GM12874 (cell line): ENCODE measurements around the gene SIRPB2.

ENCODE experiments used
- TF ChIP-seq, protein P1 (sequence below): IDR thresholded peaks from 2 replicates; pipeline ENCODE4 v1.5.1; 2011; ENCODE audit warnings: low read depth, mild to moderate bottlenecking, control low read depth, low read length, moderate library complexity; ENCODE audit not compliant: insufficient read depth

SIRPB2 gene

DNA sequence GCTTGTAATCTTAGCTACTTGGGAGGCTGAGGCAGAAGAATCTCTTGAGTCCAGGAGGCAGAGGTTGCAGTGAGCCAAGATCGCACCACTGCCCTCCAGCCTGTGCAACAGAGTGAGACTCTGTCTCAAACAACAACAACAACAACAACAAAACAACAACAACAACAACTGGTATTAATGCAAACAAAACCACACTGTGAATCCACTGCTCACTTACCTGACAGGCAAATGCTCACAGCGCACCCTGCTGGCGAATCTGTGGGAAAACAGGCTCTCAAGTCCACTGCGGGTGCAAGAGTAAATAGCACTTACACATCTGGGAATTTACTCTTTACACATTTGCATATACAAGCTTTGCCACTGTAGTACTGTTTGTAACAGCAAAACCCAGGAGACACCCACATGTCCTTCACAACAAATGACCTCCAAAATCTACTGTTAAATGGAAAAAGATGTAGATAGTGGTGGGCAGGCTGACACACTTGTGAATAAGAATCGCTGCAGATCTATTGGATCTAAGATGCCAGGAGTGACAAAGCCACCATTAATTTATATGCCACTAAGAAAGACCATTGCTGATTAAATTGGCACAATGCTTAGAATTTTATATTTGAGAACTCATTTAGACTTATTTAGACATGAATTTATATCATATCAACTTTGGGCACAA is 53.9 kb downstream of the SIRPB2 start:
- TF ChIP-seq, protein P1, sequence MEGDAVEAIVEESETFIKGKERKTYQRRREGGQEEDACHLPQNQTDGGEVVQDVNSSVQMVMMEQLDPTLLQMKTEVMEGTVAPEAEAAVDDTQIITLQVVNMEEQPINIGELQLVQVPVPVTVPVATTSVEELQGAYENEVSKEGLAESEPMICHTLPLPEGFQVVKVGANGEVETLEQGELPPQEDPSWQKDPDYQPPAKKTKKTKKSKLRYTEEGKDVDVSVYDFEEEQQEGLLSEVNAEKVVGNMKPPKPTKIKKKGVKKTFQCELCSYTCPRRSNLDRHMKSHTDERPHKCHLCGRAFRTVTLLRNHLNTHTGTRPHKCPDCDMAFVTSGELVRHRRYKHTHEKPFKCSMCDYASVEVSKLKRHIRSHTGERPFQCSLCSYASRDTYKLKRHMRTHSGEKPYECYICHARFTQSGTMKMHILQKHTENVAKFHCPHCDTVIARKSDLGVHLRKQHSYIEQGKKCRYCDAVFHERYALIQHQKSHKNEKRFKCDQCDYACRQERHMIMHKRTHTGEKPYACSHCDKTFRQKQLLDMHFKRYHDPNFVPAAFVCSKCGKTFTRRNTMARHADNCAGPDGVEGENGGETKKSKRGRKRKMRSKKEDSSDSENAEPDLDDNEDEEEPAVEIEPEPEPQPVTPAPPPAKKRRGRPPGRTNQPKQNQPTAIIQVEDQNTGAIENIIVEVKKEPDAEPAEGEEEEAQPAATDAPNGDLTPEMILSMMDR = peak; percentile 86

DNA sequence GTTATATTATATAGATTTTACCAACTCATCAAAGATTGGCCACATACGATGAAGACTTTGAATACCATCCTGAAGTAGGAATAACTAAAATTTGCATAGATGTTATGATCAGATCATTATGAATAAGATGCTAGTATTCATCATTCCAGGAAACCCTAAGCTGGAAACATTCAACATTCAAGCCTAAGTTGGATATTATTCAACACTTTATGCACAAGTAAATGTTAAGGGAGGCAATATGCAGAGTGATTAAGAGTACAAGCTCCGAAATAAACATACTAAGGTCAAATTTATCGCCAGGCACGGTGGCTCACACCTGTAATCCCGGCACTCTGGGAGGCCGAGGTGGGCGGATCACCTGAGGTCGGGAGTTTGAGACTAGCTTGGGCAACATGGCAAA is 55.0 kb downstream of the SIRPB2 start:
- TF ChIP-seq, protein P1 = no peak

DNA sequence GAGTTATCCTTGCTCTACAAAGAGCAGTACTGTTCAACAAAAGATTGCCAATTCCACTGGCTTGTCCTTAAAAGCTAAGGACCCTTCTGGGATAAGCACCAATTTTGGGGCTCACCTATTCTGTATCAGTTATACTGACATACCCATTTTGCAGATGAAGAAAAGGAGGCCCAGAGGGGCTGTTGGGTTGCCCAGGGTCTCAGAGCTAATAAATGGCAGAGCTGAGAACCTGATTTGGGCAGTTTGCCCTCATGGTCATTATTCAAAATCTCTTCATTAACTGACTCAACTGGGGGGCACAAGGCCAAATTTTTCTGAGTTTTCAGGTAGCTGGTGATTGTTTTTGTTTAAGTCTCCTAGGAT is 55.9 kb downstream of the SIRPB2 start:
- TF ChIP-seq, protein P1 = no peak

DNA sequence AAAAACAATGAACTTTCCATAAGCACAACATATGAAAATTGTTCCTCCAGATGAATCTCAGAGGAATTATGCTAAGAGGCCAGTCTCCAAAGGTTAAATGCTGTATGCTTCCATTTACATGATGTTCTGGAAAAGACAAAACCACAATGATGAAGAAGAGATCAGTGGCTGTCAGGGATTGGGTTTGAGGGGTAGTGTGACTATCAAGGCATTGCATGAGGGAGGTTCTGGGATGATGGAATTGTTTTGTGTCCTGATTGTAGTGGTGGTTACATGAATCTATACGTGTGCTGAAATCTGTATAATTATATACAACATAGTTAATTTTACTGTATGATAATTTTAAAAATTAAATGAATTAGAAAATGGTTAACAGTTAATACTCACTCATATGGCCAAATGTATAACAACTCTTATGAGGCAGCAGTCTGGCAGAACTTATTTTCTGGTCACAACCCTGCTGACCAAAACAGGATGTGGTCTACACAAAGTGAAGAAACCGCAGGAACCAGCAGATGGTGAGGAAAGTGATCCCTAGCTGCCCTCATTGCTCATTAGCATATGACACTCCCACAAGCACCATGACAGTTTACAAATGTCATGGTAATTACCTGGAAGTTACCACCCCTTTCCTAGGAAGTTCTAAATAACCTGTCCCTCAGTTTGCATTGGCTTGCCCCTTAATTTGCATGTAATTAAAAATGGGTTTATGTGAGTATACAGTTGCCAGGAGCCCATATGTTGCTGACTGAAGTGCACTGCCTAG is 56.5 kb downstream of the SIRPB2 start:
- TF ChIP-seq, protein P1 = no peak

DNA sequence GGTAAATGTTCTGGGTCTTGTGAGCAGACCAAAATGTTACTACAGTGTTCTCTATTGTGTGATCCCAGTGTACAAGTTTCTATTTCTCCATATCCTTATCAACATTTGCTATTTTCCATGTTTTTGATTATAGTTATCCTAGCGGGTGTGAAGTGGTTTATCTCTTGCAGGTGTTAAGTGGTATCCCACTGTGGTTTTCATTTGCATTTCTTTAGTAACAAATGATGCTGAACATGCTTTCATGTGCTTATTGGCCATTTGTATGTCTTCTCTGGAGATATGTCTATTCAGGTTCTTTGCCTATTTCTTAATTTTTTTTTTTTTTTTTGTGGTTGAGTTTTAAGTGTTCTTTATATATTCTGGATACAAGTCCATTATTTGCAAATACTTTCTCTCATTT is 60.1 kb downstream of the SIRPB2 start:
- TF ChIP-seq, protein P1 = no peak

DNA sequence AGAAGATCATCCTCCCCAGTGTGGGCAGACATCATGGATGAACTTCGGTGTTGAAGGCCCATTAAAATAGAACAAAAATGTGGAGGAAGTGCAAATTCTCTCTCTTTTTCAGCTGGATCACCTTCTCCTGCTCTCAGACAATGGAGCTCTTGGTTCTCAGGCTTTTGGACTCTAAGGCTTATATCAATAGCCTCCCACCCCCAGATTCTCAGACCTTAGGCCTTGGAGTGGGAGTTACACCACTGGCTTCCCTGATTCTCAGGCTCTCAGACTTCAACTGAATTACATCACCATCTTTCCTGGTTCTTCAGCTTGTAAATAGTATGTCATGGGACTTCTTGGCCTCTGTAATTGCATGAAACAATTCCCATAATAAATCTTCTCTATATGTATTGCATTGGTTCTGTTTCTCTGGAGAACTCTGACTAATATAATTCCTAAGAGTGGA is 61.2 kb downstream of the SIRPB2 start:
- TF ChIP-seq, protein P1 = no peak

DNA sequence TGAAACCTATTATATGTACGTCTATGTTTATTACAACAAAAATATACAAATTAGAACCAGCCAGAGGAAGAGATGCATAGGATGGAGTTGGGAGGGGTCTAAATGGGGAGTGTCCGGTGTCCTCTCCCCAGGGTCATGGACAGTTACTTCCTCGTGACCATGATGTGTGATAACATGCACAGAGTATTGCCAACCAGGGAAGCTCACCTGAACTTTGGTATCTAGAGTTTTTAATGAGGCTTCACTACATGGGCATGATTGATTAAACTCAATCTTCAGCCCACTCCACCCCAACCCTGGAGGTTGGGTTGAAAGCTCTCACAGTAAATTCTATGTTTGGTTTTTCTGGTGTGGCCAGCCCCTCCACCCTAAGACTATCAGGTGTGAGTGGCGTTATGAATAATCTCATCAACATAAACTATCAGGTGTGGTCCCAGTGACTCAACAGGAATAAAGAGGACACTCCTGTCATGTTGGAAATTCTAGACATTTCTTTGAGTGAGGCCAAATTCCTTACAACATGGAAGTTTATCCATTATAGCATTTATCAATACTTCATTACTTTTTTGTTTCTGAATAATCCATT is 62.0 kb downstream of the SIRPB2 start:
- TF ChIP-seq, protein P1 = no peak
